ENCODE results near the gene SV2B.

DNA sequence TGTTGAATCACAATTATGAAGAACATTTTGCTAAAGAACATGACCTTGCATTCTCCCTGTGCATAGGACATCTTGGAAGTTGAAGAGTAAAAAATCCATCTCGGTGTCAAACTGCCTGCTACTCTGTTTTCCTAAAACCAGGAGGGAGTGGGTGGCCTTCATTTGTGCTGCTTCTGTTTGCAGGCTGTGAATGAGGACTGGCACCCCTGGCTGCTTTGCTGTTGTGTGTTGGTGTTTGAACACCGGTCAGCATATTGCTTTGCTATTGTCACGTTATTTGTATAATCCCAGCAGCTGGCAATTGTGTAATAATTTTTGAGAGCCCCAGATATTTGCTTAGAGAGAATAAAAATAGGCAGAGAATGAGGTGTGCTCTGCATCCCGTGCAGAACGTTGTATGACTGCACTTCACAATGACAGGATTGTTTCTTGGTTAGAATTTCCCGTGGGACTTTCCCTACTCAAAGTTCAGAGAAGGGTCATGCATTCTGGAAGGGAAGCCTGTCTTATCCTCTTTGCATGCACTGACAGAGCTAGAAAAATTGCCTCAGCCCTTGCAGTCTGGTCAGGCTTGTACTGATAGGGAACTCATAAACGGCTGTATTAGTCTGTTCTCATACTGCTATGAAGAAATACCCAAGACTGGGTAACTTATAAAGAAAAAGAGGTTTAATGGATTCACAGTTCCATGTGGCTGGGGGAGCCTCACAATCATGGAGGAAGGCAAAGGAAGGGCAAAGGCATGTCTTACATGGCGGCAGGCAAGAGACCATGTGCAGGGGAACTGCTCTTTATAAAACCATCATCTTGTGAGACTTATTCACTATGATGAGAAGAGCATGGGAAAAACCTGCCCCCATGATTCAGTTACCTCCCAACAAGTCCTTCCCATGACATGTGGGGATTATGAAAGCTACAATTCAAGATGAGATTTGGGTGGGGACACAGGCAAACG lies 16.3 kb downstream of the SV2B start:
- TF ChIP-seq, protein P1, sequence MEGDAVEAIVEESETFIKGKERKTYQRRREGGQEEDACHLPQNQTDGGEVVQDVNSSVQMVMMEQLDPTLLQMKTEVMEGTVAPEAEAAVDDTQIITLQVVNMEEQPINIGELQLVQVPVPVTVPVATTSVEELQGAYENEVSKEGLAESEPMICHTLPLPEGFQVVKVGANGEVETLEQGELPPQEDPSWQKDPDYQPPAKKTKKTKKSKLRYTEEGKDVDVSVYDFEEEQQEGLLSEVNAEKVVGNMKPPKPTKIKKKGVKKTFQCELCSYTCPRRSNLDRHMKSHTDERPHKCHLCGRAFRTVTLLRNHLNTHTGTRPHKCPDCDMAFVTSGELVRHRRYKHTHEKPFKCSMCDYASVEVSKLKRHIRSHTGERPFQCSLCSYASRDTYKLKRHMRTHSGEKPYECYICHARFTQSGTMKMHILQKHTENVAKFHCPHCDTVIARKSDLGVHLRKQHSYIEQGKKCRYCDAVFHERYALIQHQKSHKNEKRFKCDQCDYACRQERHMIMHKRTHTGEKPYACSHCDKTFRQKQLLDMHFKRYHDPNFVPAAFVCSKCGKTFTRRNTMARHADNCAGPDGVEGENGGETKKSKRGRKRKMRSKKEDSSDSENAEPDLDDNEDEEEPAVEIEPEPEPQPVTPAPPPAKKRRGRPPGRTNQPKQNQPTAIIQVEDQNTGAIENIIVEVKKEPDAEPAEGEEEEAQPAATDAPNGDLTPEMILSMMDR (IDR thresholded peaks at IDR 0.05) = no peak
- TF ChIP-seq POLR2A (IDR thresholded peaks at IDR 0.05) = no peak
- no peak for TF ChIP-seq POLR2AphosphoS5 (IDR thresholded peaks at IDR 0.05)
- TF ChIP-seq EP300 (IDR thresholded peaks at IDR 0.05) = no peak
